HUDEP-2 (cell line): ENCODE results near the gene SMARCAL1.
"Not testable (repeated sequence)": the region's sequence is repeated elsewhere in the genome, so short reads cannot be mapped to it uniquely, and the experiment has no call there.

Experiments used
- DNase-seq, 76 experiments: peaks; one replicate each; lab custom pipeline; 2025; ENCODE audit not compliant: unreplicated experiment in 76 of 76; lab: John Stamatoyannopoulos, UW

Gene SMARCAL1

GRCh38 chr2:216498379-216499352 is 86.4 kb downstream of the SMARCAL1 start, which contains the start of gene RPL37A:
Gene RPL37A (plus strand): TSS chr2:216498844. CDS start chr2:216498875, 31 bp downstream.
- DNase-seq, result peak in 75 of 76 experiments; percentile 39 to 92 (median 83)

- DNase-seq, result peak in 5 of 76 experiments; percentile 8 to 18 (median 10)
Measured at GRCh38 chr2:216499641-216500218, 87.4 kb downstream of the SMARCAL1 start.

GRCh38 chr2:216500572-216500971 is 88.3 kb downstream of the SMARCAL1 start:
- no peak for DNase-seq

DNA sequence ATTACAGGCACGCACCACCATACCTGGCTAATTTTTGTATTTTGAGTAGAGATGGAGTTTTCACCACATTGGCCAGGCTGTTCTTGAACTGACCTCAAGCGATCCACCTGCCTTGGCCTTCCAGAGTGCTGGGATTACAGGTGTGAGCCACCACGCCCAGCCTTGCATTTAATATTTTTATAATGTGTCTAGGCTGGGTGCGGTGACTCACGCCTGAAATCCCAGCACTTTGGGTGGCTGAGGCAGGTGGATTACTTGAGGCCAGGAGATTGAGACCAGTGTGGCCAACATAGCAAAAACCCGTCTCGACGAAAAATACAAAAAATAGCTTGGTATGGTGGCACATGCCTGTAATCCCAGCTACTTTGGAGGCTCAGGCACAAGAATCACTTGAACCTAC is 89.6 kb downstream of the SMARCAL1 start:
- DNase-seq, result no peak

DNA sequence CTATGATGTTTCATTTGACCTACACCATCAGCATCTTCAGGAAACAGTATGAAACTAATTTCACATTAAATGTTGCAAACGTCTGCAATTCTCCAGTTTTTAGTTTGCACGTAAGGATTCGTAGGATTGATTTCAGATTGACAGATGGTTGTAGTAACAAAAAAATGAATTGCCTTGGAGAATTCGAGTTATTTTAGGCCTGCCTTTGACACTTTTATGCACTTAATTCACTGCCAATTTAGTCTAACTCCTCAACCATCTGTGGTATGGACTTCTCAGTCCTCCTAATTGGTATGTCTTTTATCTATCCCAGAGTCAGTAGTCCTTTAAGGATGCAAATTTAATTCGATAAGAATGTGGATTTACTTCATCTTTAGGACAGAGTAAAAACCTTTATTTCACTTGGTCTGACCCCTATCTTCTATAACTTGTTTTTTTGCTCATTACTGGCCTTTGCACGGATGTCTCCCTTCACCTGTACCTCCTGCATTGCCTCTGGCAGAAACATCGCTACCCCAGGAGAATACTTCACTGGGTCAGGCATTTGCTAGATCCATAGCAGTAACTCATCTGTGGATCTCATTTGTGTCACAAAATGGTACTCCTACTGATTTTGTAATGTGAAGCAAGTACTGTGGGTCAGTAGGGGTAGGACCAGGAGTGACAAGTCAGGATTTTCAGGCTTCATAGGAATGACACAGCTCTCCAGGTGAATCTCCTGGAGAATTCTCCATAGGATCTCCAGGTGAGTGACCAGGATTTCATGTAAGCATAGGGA is 90.3 kb downstream of the SMARCAL1 start:
- DNase-seq, result no peak

DNA sequence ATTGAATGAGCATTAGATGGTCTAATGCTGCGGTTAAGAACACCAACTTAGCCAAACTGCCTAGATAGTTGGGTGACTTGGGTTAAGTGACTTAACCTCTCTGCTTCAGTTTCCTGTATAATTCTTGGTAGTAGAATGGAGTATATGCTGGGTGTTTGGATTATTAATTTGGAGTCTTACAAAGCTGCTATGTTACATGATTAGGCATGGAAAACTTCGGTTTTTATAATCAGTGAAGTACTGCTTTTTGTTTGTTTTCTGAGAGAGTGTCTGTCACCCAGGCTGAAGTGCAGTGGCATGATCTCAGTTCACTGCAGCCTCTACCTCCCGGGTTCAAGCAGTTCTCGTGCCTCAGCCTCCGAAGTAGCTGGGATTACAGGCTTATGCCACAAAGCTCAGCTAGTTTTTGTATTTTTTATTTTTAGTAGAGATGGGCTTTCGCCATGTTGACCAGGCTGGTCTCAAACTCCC is 90.9 kb downstream of the SMARCAL1 start:
- DNase-seq, result peak in 1 of 76 experiments; percentile 17

- no peak for DNase-seq
Measured at GRCh38 chr2:216503697-216504375, 91.6 kb downstream of the SMARCAL1 start.

DNA sequence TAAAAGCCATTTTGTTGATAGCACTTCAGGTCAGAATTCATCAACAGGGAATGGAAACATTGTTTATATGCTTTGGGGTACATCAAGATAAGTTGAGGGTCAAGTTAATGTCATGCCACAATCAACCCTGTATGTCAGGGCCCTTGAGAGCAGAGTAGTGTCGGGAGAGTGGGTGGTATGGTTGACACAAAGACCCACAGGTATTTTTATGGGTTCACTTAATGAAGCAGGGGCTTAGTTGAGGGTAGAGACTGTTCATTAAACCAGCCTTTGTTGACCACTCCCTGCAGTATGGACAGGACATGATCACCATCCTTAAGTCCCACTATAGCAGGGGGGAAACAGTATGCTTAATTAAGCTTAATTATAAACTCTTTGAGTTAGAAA is 92.1 kb downstream of the SMARCAL1 start:
- DNase-seq, result no peak

- DNase-seq, result no peak
Measured at GRCh38 chr2:216505133-216506106, 93.1 kb downstream of the SMARCAL1 start.

DNA sequence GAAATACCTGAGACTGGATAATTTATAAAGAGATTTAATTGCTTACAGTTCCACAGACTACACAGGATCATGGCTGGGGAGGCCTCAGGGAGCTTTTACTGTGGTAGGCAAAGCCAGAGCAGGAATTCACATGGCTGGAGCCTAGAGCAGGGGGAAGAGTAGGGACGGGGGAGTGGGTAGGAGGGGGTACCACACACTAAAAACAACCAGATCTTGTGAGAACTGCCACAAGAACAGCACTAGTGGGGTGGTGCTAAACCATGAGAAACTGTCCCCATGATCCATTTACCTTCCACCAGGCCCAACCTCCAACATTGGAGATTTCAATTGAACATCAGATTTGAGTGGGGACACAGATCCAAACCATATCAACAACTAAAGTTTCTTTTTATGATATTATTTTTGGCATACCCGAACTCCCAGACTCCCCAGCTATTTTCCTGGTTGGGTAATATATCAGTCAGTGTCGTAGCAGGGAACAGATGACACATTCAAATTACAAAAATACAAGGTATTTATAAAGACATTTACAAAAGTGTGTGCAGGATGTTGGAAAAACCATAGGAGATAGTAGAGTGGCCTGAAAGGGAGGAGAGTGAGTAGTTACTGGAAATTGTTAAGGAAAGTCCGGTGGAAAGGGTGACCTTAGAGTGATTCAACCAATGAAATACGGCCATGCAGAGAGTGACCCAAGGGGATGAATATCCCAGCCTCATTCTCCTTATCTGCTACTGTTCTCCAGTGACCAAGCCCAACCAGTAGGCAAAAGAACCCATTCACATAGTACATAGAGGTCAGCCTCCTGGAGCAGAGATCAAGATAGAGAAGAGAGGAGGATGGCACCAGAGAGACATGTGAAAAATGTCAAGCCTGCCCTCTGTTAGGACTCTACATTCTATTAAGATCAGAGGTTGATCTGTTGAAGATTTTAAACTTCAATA is 95.2 kb downstream of the SMARCAL1 start:
- peak in 3 of 76 experiments; percentile 6 to 39 (median 12) for DNase-seq

- no peak for DNase-seq
Measured at GRCh38 chr2:216508229-216508628, 95.9 kb downstream of the SMARCAL1 start.

DNA sequence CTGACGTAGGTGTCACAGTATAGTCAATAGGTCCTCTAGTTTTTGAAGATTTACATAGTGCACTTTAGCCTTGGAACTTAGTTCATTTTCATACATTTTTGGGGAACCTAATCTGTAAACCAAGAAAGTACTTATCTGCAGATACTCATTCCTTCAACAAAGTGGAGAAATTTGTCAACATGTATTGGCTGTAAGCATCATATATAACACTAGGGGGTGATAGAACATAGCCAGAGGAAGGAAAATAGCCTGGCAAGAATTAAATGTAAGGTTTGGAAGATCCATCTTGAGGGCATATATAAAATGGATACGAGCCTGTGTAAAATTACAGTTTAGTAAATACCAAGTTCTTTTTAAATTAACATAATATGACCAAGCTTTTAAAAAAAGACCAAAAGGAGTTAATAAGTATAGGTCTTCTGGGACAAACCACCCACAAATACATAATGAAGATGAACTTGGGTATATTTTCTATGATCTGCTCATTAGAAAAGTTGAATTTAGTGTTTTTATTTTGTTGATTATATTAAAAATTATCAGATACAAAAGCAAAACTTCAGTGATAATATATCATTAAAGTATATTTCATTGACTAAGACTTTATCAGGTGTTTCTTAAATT is 104.6 kb downstream of the SMARCAL1 start:
- DNase-seq, result peak in 12 of 76 experiments; percentile 5 to 52 (median 18)

DNA sequence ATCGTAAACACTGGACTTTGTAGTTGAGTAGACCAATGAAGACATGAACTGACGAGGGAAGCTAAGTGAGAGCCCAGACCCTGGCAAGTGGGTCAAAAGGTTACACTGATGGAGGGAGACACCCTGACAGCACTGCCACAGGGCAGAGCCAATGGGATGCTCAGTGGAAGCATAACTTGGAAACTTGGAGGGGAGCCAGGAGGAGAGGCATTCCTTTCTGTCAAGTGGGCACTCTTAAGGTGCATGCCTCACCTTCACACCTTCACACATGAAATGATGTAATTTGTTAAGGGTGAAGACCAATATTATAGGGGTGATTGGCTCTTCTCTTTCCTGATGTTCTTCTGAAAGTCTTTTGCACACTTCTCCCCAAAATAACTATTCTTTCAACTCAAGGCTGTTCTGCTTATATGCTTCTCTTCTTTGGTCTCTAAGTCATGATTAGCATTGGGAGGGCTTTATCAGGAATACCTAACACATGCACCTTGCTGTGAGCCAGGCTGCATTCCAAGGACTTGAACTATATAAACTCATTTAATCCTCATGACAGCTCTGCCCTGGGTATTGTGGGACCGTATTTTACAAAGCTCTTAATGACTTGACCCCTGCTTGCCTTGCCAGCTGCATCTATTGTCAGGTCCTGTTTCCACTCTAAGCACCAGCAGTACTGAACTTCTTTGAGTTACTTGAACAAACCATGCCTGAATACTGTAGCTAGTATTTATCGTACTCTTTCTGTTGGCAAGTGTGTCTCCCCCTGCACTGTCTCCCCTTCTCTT is 105.4 kb downstream of the SMARCAL1 start:
- no peak for DNase-seq

GRCh38 chr2:216518566-216519119 is 106.4 kb downstream of the SMARCAL1 start:
- not testable (repeated sequence) for DNase-seq

GRCh38 chr2:216519154-216519762 is 107.0 kb downstream of the SMARCAL1 start:
- peak in 42 of 76 experiments; percentile 3 to 75 (median 28) for DNase-seq

DNA sequence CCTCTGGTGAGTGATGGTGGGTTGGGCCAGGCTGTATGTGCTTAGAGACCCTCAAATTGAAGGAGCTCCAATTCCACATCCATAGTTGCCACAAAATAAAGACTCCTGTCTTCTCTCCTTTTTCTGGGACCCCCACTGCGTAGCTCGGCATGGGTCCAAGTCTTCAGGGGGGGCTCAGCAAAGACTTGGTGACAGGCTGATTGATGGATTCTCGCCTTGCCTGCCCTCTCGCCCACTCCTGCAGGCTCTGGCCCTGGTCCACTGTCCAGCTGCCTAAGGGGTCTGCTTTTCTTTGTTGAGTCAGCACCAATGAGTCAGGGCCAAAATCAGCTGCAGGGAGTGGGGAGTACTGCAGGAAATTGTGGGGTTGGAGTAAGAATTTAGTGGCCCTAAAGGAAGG is 107.8 kb downstream of the SMARCAL1 start:
- DNase-seq, result no peak
